Activated CD8-positive, alpha-beta T cell treated with anti-CD3 and anti-CD28 coated beads for 36 hours (primary cell): Measurements from ENCODE around the gene GREM2. TPM values are rescaled to one million over a fixed set of nuclear protein-coding genes. Genes with fewer than 3 reads are reported as not detected.

Source experiments
- ATAC-seq: fragments of 200-7000 bp; cut with Tn5 transposase; one replicate; pipeline ENCODE4 v1.10.0; 2021; ENCODE audit warnings: mild to moderate bottlenecking, moderate library complexity
- CTCF ChIA-PET: fragments of 350-600 bp; sonication (Branson Sonifier 250); formaldehyde crosslinking; loops from one replicate; lab custom pipeline; 2021; ENCODE audit warnings: antibody characterized with exemption; lab: Charles Lee
- POLR2A ChIA-PET: fragments of 350-600 bp; sonication (Branson Sonifier 250); formaldehyde crosslinking; loops from one replicate; lab custom pipeline; 2021; ENCODE audit warnings: antibody characterized with exemption; lab: Charles Lee
- DNase-seq: peaks from one replicate; pipeline ENCODE4 v3.0.0-alpha.2; 2020
- H3K27ac Mint-ChIP-seq: one replicate; pipeline ENCODE4 v1.8.0; 2021; ENCODE audit warnings: mild to moderate bottlenecking, mixed read lengths
- H3K27me3 Mint-ChIP-seq: one replicate; pipeline ENCODE4 v1.8.0; 2021; ENCODE audit warnings: mixed read lengths
- H3K36me3 Mint-ChIP-seq: one replicate; pipeline ENCODE4 v1.8.0; 2021; ENCODE audit warnings: low read depth, mixed read lengths
- H3K4me1 Mint-ChIP-seq: one replicate; pipeline ENCODE4 v1.8.0; 2021; ENCODE audit warnings: low read depth, mixed read lengths
- H3K4me3 Mint-ChIP-seq: one replicate; pipeline ENCODE4 v1.8.0; 2021; ENCODE audit warnings: mild to moderate bottlenecking, moderate library complexity, mixed read lengths
- H3K9me3 Mint-ChIP-seq: one replicate; pipeline ENCODE4 v1.8.0; 2021; ENCODE audit warnings: mixed read lengths
- intact Hi-C: fragments of 100-400 bp; cut with micrococcal nuclease; formaldehyde crosslinking; loops from one replicate; pipeline ENCODE4 v1.10.0; 2022
- total RNA-seq, 2 experiments: library from RNA; stranded (reverse); gene quantifications; one replicate each; pipeline ENCODE4 v1.2.3, GENCODE V29; 2021
- TF ChIP-seq, protein P1 (sequence below): fragments of 200-600 bp; IDR thresholded peaks from one replicate; pipeline ENCODE4 v1.8.0; 2022; ENCODE audit warnings: antibody characterized with exemption, mild to moderate bottlenecking

The GREM2 gene
- total RNA-seq, 2 experiments from 2014 or later: not detected

GRCh38 chr1:240516069-240516468, 95.9 kb downstream of the GREM2 start:
- intact Hi-C loops: no loop called here
- Mint-ChIP-seq H3K27ac (no peak overlapping the region), H3K4me1 (no peaks in the 10 kb centered on the region), H3K36me3 (no peaks in the 10 kb centered on the region), H3K27me3 (peaks cover 2% of the 10 kb centered on the region), H3K4me3 (no peak overlapping the region), H3K9me3 (peaks cover 2% of the 10 kb centered on the region)
- ATAC-seq: no peak
- POLR2A ChIA-PET: no interaction called here
- DNase-seq: no peak
- CTCF ChIA-PET: no interaction called here
- TF ChIP-seq, protein P1, sequence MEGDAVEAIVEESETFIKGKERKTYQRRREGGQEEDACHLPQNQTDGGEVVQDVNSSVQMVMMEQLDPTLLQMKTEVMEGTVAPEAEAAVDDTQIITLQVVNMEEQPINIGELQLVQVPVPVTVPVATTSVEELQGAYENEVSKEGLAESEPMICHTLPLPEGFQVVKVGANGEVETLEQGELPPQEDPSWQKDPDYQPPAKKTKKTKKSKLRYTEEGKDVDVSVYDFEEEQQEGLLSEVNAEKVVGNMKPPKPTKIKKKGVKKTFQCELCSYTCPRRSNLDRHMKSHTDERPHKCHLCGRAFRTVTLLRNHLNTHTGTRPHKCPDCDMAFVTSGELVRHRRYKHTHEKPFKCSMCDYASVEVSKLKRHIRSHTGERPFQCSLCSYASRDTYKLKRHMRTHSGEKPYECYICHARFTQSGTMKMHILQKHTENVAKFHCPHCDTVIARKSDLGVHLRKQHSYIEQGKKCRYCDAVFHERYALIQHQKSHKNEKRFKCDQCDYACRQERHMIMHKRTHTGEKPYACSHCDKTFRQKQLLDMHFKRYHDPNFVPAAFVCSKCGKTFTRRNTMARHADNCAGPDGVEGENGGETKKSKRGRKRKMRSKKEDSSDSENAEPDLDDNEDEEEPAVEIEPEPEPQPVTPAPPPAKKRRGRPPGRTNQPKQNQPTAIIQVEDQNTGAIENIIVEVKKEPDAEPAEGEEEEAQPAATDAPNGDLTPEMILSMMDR: no peak

DNA sequence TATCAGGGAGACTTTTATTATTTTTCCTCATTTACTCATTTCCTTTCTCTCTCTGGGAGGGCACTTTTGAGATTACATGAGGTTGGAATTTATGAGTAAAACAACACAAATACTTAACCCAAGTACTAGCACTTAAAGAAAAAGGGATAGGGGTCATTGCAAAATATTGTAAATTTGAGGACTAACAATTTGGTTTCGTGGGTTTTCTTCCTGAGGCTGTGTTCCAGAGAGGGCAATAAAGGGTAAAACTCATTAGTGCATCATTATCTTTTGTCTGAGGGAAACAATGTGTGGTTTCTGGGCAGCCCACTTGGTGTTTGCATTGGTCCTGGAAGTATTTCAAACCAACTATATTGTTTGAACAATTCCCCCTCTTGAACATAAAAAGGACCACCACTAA, 96.5 kb downstream of the GREM2 start:
- CTCF ChIA-PET: no interaction called here
- Mint-ChIP-seq H3K4me3 (no peak overlapping the region), H3K4me1 (no peaks in the 10 kb centered on the region), H3K27me3 (peaks cover 2% of the 10 kb centered on the region), H3K9me3 (no peaks in the 10 kb centered on the region), H3K27ac (no peak overlapping the region), H3K36me3 (no peaks in the 10 kb centered on the region)
- intact Hi-C loops: no loop called here
- DNase-seq: no peak
- POLR2A ChIA-PET: no interaction called here
- no peak for ATAC-seq
- TF ChIP-seq, protein P1: no peak

DNA sequence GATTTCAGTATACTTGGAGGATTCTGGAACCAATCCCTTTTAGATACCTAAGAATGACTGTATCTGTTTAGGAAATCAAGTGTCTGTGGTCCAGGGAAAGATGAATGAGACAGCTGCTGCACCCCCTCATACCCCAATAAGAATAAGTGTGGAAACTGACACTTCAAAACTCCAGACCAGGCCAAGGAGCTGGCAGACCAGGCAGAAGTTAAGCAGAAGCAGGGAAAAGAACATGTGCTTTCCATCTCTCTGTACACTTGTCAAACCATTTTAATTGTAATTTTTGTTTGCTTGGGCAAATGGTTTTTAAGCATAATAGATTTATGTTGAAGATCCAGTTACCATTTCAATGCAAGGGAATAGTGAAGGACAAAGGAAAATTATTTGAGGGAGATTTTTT, 100.2 kb downstream of the GREM2 start:
- Mint-ChIP-seq H3K27me3 (peaks cover 2% of the 10 kb centered on the region), H3K27ac (no peak overlapping the region), H3K9me3 (peaks cover 4% of the 10 kb centered on the region), H3K4me3 (no peak overlapping the region), H3K4me1 (no peaks in the 10 kb centered on the region), H3K36me3 (no peaks in the 10 kb centered on the region)
- intact Hi-C loops: no loop called here
- ChIA-PET POLR2A (no interaction called here), CTCF (no interaction called here)
- TF ChIP-seq, protein P1: no peak
- no peak for ATAC-seq
- DNase-seq: no peak

DNA sequence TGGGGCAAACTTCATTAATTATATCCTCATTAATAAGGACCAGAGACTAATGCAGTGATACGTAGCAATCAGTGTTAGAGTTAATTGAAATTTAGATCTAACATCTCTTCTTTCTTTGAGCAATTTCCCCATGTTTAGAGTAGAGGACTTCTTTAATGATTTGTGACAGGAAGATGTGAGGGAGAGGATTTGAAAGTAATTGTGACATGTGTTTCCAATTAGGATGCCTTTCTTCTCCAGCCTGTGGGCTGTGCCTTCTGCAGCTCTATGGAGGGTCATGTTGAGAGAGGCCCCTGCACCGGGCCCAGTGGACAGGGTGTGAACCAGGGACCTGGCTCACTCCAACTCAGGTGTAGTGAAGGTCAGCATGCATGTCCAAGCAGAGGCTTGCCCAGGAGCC, 103.0 kb downstream of the GREM2 start:
- intact Hi-C loops: no loop called here
- no peak overlapping the region for H3K27ac Mint-ChIP-seq

GRCh38 chr1:240508201-240508600, 103.8 kb downstream of the GREM2 start:
- TF ChIP-seq, protein P1: no peak
- ChIA-PET CTCF (no interaction called here), POLR2A (no interaction called here)
- peaks cover 2% of the 10 kb centered on the region for H3K27me3 Mint-ChIP-seq
- H3K27ac Mint-ChIP-seq: no peak overlapping the region
- H3K36me3 Mint-ChIP-seq: no peaks in the 10 kb centered on the region
- H3K4me3 Mint-ChIP-seq: no peak overlapping the region
- no peak for DNase-seq
- ATAC-seq: no peak
- H3K9me3 Mint-ChIP-seq: peaks cover 4% of the 10 kb centered on the region
- H3K4me1 Mint-ChIP-seq: no peaks in the 10 kb centered on the region
- intact Hi-C loops: no loop called here

More for the DNA sequence above, 103.0 kb downstream of the GREM2 start:
- CTCF ChIA-PET: no interaction called here
- Mint-ChIP-seq H3K9me3 (peaks cover 4% of the 10 kb centered on the region), H3K36me3 (no peaks in the 10 kb centered on the region), H3K4me1 (no peaks in the 10 kb centered on the region), H3K4me3 (no peak overlapping the region), H3K27me3 (peaks cover 2% of the 10 kb centered on the region)
- ATAC-seq (no peak), DNase-seq (no peak)
- TF ChIP-seq, protein P1: no peak
- POLR2A ChIA-PET: no interaction called here
